ENCODE measurements around the gene SORCS2.

SORCS2 gene

GRCh38 chr4:7761312-7761711 lies 569.0 kb downstream of the SORCS2 start:
- TF ChIP-seq CTCF (IDR thresholded peaks at IDR 0.05; ENCODE audit: extremely low read depth, insufficient read depth, missing control alignments), result no peak
- DNase-seq (ENCODE audit: low spot score), result no peak
- in situ Hi-C loops (cut with MboI; ENCODE audit: low pct_unique_long_range_greater_than_20kb, low sequenced_read_pairs, unreplicated experiment), result no loop called here

- in situ Hi-C loops (cut with MboI; ENCODE audit: low pct_unique_long_range_greater_than_20kb, low sequenced_read_pairs, unreplicated experiment), result no loop called here
- TF ChIP-seq CTCF (IDR thresholded peaks at IDR 0.05; ENCODE audit: extremely low read depth, insufficient read depth, missing control alignments), result peak; percentile 81
- DNase-seq (ENCODE audit: low spot score), result peak; percentile 86
Observed at GRCh38 chr4:7761720-7762119, 569.4 kb downstream of the SORCS2 start.

GRCh38 chr4:7762376-7763030 lies 570.2 kb downstream of the SORCS2 start:
- in situ Hi-C loops (cut with MboI; ENCODE audit: low pct_unique_long_range_greater_than_20kb, low sequenced_read_pairs, unreplicated experiment), result no loop called here
- no peak for DNase-seq (ENCODE audit: low spot score)
- TF ChIP-seq CTCF (IDR thresholded peaks at IDR 0.05; ENCODE audit: extremely low read depth, insufficient read depth, missing control alignments), result no peak

- DNase-seq (ENCODE audit: low spot score), result no peak
- in situ Hi-C loops (cut with MboI; ENCODE audit: low pct_unique_long_range_greater_than_20kb, low sequenced_read_pairs, unreplicated experiment), result no loop called here
- no peak for TF ChIP-seq CTCF (IDR thresholded peaks at IDR 0.05; ENCODE audit: extremely low read depth, insufficient read depth, missing control alignments)
Observed at GRCh38 chr4:7763106-7763505, 570.8 kb downstream of the SORCS2 start.

- in situ Hi-C loops (cut with MboI; ENCODE audit: low pct_unique_long_range_greater_than_20kb, low sequenced_read_pairs, unreplicated experiment), result no loop called here
- TF ChIP-seq CTCF (IDR thresholded peaks at IDR 0.05; ENCODE audit: extremely low read depth, insufficient read depth, missing control alignments), result no peak
- no peak for DNase-seq (ENCODE audit: low spot score)
Observed at GRCh38 chr4:7763788-7764187, 571.5 kb downstream of the SORCS2 start.

GRCh38 chr4:7764466-7764865 lies 572.1 kb downstream of the SORCS2 start:
- TF ChIP-seq CTCF (IDR thresholded peaks at IDR 0.05; ENCODE audit: extremely low read depth, insufficient read depth, missing control alignments), result no peak
- in situ Hi-C loops (cut with MboI; ENCODE audit: low pct_unique_long_range_greater_than_20kb, low sequenced_read_pairs, unreplicated experiment), result no loop called here
- DNase-seq (ENCODE audit: low spot score), result no peak
